ENCODE results near the gene NCK2. TPM values are rescaled to one million over a fixed set of nuclear protein-coding genes. Genes with fewer than 3 reads are reported as not detected.

NCK2 gene
- 10 to 100 TPM; 32.3 to 54.4 TPM for total RNA-seq
- polyA plus RNA-seq = 10 to 100 TPM; 19.3 to 35.6 TPM
- long read RNA-seq, donor 1, transcript NCK2-201 (5 exons, 2,683 nt) = major isoform, 20 of 47 reads
- long read RNA-seq, donor 1, partial matches to known transcripts = 24 of 47 reads
- long read RNA-seq, donor 1, other reads (novel, unspliced or antisense) = 0 of 47 reads
- long read RNA-seq, donor 2, transcript NCK2-201 (5 exons, 2,683 nt) = major isoform, 7 of 18 reads
- long read RNA-seq, donor 2, partial matches to known transcripts = 9 of 18 reads
- long read RNA-seq, donor 2, other reads (novel, unspliced or antisense) = 0 of 18 reads
- long read RNA-seq, donor 3, transcript NCK2-201 (5 exons, 2,683 nt) = major isoform, 11 of 17 reads
- long read RNA-seq, donor 3, partial matches to known transcripts = 5 of 17 reads
- long read RNA-seq, donor 3, other reads (novel, unspliced or antisense) = 0 of 17 reads
- long read RNA-seq, donor 4, partial matches to known transcripts = 10 of 13 reads
- long read RNA-seq, donor 4, other reads (novel, unspliced or antisense) = 0 of 13 reads
- long read RNA-seq, donor 5, transcript NCK2-205 (4 exons, 1,795 nt) = minor isoform, 6 of 53 reads
- long read RNA-seq, donor 5, transcript NCK2-201 (5 exons, 2,683 nt) = major isoform, 25 of 53 reads
- long read RNA-seq, donor 5, partial matches to known transcripts = 22 of 53 reads
- long read RNA-seq, donor 5, other reads (novel, unspliced or antisense) = 0 of 53 reads

DNA sequence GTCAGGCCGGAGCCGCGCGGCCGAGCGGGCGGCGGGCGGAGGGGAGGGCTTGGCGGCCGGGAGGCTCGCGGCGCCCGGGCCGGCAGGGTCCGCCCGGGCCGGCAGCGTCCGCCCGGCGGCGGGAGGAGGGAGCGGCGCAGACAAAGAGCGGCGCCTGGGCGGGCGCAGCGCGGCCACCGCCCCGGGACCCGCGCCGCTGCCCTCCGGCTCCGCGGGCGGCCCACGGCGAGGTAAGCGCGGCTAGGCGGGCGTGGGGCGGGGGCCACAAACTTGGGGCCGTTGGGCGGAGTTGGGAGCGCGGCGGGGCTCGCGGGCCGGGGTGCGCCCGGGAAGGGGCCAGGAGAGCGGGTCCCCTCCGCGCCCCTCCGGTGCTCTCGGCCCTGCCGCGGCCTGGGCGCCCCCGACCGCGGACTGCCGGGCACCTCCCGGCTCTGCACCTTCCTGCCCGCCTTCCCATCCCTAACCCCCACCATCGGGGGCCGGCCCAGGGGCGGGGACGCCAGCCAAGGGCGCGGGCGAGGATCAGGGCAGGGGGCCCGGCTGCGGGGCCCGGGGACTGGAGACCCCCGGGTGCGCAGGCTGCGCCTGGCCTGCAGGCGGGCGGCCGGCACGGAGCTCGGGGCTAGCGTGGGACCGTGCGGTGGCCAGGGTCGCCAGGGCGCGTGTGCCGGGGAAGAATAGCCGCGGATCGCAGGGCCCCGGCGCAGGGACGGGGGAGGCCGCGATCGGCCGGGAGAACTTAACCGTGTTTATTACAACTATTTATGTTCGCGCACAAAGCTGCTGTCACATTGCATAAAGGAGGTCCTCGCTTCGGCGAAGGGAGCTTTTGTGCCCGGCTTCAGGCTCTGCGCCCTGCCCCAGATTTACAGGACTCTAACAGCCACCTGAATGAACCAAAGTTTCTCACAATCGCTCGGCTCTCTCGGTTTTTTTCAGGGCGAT lies at the start of gene NCK2:
NCK2 (plus strand) TSS at position 4 of the 945 bp plus-strand sequence. CDS start 110,152 bp downstream, outside the sequence.
- Histone ChIP-seq H3K36me3 (ENCODE audit: control insufficient read depth in 4 of 4, insufficient read depth in 4 of 4, low read length in 4 of 4) (peaks cover 0 to 3% (median under 1%) of the 10 kb centered on the region in 4 donors), H3K9ac (ENCODE audit: insufficient read depth in 1 of 2, low read length in 2 of 2) (peak within 1 kb of the TSS; percentile 65 to 74), H3K27me3 (ENCODE audit: control insufficient read depth in 3 of 3, insufficient read depth in 3 of 3, low read length in 2 of 3) (no peaks in the 10 kb centered on the region), H3K4me1 (ENCODE audit: control insufficient read depth in 5 of 5, insufficient read depth in 5 of 5, low read length in 5 of 5) (peaks cover 9 to 29% (median 15%) of the 10 kb centered on the region in 5 donors), H3K4me3 (peak within 1 kb of the TSS; percentile 84), H3K27ac (ENCODE audit: low read depth in 1 of 2, low read length in 1 of 2) (peak within 1 kb of the TSS; percentile 85 to 89), H3K9me3 (ENCODE audit: control insufficient read depth in 4 of 4, insufficient read depth in 3 of 4, low read length in 3 of 4) (no peaks in the 10 kb centered on the region)
- WGBS, 2 donors = 1% methylated on average over 67 to 119 of the region's 119 CpGs
- TF ChIP-seq, protein P1, sequence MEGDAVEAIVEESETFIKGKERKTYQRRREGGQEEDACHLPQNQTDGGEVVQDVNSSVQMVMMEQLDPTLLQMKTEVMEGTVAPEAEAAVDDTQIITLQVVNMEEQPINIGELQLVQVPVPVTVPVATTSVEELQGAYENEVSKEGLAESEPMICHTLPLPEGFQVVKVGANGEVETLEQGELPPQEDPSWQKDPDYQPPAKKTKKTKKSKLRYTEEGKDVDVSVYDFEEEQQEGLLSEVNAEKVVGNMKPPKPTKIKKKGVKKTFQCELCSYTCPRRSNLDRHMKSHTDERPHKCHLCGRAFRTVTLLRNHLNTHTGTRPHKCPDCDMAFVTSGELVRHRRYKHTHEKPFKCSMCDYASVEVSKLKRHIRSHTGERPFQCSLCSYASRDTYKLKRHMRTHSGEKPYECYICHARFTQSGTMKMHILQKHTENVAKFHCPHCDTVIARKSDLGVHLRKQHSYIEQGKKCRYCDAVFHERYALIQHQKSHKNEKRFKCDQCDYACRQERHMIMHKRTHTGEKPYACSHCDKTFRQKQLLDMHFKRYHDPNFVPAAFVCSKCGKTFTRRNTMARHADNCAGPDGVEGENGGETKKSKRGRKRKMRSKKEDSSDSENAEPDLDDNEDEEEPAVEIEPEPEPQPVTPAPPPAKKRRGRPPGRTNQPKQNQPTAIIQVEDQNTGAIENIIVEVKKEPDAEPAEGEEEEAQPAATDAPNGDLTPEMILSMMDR (IDR thresholded peaks at IDR 0.05; ENCODE audit: control extremely low read depth, extremely low read depth) = no peak
- peak; percentile 51 to 61 (median 56) for DNase-seq
- ATAC-seq (ENCODE audit: insufficient read depth, low FRiP score) = peak; percentile 14

GRCh38 chr2:105697781-105698449 lies 46.8 kb upstream of the NCK2 start:
- ATAC-seq (ENCODE audit: insufficient read depth, low FRiP score) = no peak
- 53 to 60% methylated on average over 10 of the region's 10 CpGs for WGBS, 2 donors
- Histone ChIP-seq H3K4me1 (ENCODE audit: control insufficient read depth in 5 of 5, insufficient read depth in 5 of 5, low read length in 5 of 5) (no peaks in the 10 kb centered on the region), H3K9ac (ENCODE audit: insufficient read depth in 1 of 2, low read length in 2 of 2) (no peak overlapping the region), H3K27me3 (ENCODE audit: control insufficient read depth in 3 of 3, insufficient read depth in 3 of 3, low read length in 2 of 3) (no peaks in the 10 kb centered on the region), H3K27ac (ENCODE audit: low read depth in 1 of 2, low read length in 1 of 2) (no peak overlapping the region), H3K9me3 (ENCODE audit: control insufficient read depth in 4 of 4, insufficient read depth in 3 of 4, low read length in 3 of 4) (no peaks in the 10 kb centered on the region), H3K4me3 (no peak overlapping the region), H3K36me3 (ENCODE audit: control insufficient read depth in 4 of 4, insufficient read depth in 4 of 4, low read length in 4 of 4) (no peaks in the 10 kb centered on the region)
- TF ChIP-seq, protein P1 (IDR thresholded peaks at IDR 0.05; ENCODE audit: control extremely low read depth, extremely low read depth) = no peak
- DNase-seq = peak in 1 of 3 donors; percentile 12

DNA sequence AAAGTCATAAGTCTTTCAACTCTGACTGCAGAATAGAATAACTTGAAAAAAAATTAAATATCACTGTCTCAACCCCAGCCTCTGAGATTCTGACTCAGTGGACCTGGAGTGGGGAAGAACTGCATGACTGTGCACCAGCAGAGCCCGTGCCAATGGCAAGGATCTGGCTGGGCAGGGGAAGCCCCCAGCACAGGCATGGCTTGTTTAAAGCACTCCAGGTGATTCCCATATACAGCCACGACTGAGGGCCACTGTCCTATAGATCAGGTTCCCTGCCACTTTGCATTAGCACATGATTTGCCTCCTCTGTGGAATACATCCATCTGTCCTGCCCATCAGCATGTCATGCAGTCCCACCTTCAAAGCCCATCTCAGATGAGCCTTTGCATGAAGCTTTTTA lies 45.9 kb upstream of the NCK2 start:
- Histone ChIP-seq H3K4me1 (ENCODE audit: control insufficient read depth in 5 of 5, insufficient read depth in 5 of 5, low read length in 5 of 5) (no peaks in the 10 kb centered on the region), H3K4me3 (no peak overlapping the region), H3K27ac (ENCODE audit: low read depth in 1 of 2, low read length in 1 of 2) (no peak overlapping the region), H3K9me3 (ENCODE audit: control insufficient read depth in 4 of 4, insufficient read depth in 3 of 4, low read length in 3 of 4) (no peaks in the 10 kb centered on the region), H3K27me3 (ENCODE audit: control insufficient read depth in 3 of 3, insufficient read depth in 3 of 3, low read length in 2 of 3) (no peaks in the 10 kb centered on the region), H3K9ac (ENCODE audit: insufficient read depth in 1 of 2, low read length in 2 of 2) (no peak overlapping the region), H3K36me3 (ENCODE audit: control insufficient read depth in 4 of 4, insufficient read depth in 4 of 4, low read length in 4 of 4) (no peaks in the 10 kb centered on the region)
- 68 to 83% methylated on average over 2 of the region's 2 CpGs for WGBS, 2 donors
- ATAC-seq (ENCODE audit: insufficient read depth, low FRiP score) = no peak
- TF ChIP-seq, protein P1 (IDR thresholded peaks at IDR 0.05; ENCODE audit: control extremely low read depth, extremely low read depth) = no peak
- no peak for DNase-seq
